Heart right ventricle (tissue), 16 donors: ENCODE data around the gene PIK3CD. TPM values are rescaled to one million over a fixed set of nuclear protein-coding genes. Genes with fewer than 3 reads are reported as not detected.

ENCODE experiments used
- ATAC-seq, 8 donors: fragments of 200-7000 bp; cut with Tn5 transposase; one replicate each; pipeline ENCODE4 v1.9.1; 2020; ENCODE audit warnings: mild to moderate bottlenecking in 8 of 8, moderate library complexity in 8 of 8, moderate number of reproducible peaks in 1 of 8
- DNase-seq, 2 donors: peaks; one replicate each; pipeline ENCODE4 v3.0.0-alpha.2; 2020
- H3K27ac ChIP-seq, 10 donors: fragments of 200-600 bp; sonication (generic) in 2 of 10; one replicate each; pipeline versions ENCODE4 v1.5.0 to v1.8.0; 2020 to 2022; ENCODE audit warnings: mild to moderate bottlenecking in 3 of 10
- H3K27me3 ChIP-seq, 7 donors: fragments of 200-600 bp; one replicate each; pipeline ENCODE4 v1.8.0; 2021 to 2022; ENCODE audit warnings: mild to moderate bottlenecking in 2 of 7
- H3K36me3 ChIP-seq, 9 donors: fragments of 200-600 bp; sonication (generic) in 1 of 9; one replicate each; pipeline versions ENCODE4 v1.5.0 to v1.8.0; 2020 to 2022; ENCODE audit warnings: mild to moderate bottlenecking in 2 of 9
- H3K4me1 ChIP-seq, 9 donors: fragments of 200-600 bp; sonication (generic) in 1 of 9; one replicate each; pipeline versions ENCODE4 v1.5.0 to v1.8.0; 2020 to 2022; ENCODE audit warnings: mild to moderate bottlenecking in 4 of 9
- H3K4me3 ChIP-seq, 10 donors: fragments of 200-600 bp; sonication (generic) in 2 of 10; one replicate each; pipeline versions ENCODE4 v1.5.0 to v1.8.0; 2020 to 2022; ENCODE audit warnings: mild to moderate bottlenecking in 7 of 10, moderate library complexity in 2 of 10
- H3K9me3 ChIP-seq, 11 donors: fragments of 200-600 bp in 10 of 11; sonication (generic) in 2 of 11; one replicate each; pipeline versions ENCODE4 v1.5.0 to v1.8.0; 2013 to 2022; ENCODE audit warnings: mild to moderate bottlenecking in 2 of 11, control low read depth in 1 of 11, moderate library complexity in 1 of 11
- WGBS, 2 donors: extraction: QIAGEN DNeasy Blood & Tissue Kit; methylation state at CpG; one replicate each; pipeline ENCODE4 v1.1.7; 2013; ENCODE audit warnings: inconsistent platforms in 1 of 2; 5-methylcytosine and 5-hydroxymethylcytosine counted together
- intact Hi-C, 10 donors: fragments of 100-400 bp; cut with DNase I; formaldehyde crosslinking; loops; one replicate each; pipeline versions ENCODE4 v1.11.1 to v1.14.2; 2022
- polyA plus RNA-seq, 2 donors: library from polyadenylated mRNA; stranded (reverse); fragments of 200-250 nt; gene quantifications; one replicate each; pipeline ENCODE4 v1.2.3, GENCODE V29; 2013
- total RNA-seq, 10 donors: library from RNA; stranded (reverse); fragmentation: NEBNext Ultra II Directional in 3 of 10; extraction: Animal tissue kit (Norgen Biotek cat#: 25700) in 3 of 10; gene quantifications; one replicate each; pipeline versions ENCODE4 v1.2.1 to v1.2.4, GENCODE V29; 2021 to 2023
- TF ChIP-seq, protein P1 (sequence below), 9 donors: fragments of 200-600 bp; sonication (generic) in 2 of 9; IDR thresholded peaks; one replicate each; pipeline versions ENCODE4 v1.5.0 to v1.8.0; 2021 to 2022; ENCODE audit warnings: antibody characterized with exemption in 9 of 9, mild to moderate bottlenecking in 5 of 9, moderate library complexity in 1 of 9
- donor health status: Arrhythmogenic right ventricular cardiomyopathy.
- donor health status: ischemic (EF 13 %, LVEDD 7.1; RV severe dilation, severe dysfunction).
- donor health status: healthy with polysubstance abuse.
- donor health status: DM: no; HTN: yes; CAD: no.
- donor health status: DM: no; HTN: no; CAD: no.
- donor health status: ischemic (EF 25% LVEDD 6.9; RV normal size, moderate dysfunction).
- donor health status: ischemic (EF 25% LVEDD 5.7; RV mildly dilated, moderate dysfunction).
- donor health status: healthy.
- donor health status: DM: yes; HTN: yes; CAD: no.
- donor health status: Ischemic cardiomyopathy.
- donor health status: ischemic (EF 35%, LVEDD 5.7; RV mildly dilated, moderate dysfunction).
- donor health status: nonischemic (EF 11% LVEDD 7.7; RV severe dilation, severe dysfunction).
- donor health status: DM: yes; HTN: yes; CAD: no.
- donor health status: PGD.
- donor health status: ischemic (EF 29% LVEDD 5.4; RV normal size, mild dysfunction).
- donor health status: nonischemic (EF 23%, LVEDD 6.1; RV moderate dilation, normal function).

PIK3CD gene
- total and polyA plus RNA-seq, 12 donors = 1.0 to 12.1 (median 2.7) TPM

DNA sequence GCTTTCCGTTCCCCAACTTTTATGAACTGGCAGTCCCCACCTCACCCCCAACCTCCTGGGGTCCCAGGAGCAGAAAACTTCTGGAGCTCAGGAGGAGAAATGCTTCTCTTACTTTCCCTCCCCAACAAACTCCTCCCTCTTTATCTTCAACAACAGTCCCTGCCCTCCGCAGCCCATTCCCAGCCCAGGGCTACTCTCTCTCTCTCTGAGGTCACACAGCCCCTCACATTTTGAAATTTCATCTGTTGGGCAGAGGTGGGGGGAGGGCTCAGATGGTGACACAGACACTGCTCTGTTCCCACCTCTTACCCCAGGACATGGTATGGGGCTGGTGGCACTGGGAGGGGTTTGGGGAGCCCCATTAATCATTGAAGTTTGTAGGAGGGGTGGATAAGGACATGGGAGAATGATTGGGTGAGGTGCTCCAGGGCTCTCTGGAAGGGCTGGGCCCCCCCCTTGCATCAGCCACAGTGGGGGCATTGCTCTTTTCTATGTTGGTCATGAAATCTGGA is 6.0 kb downstream of the PIK3CD start:
- Histone ChIP-seq H3K4me1 (peaks cover 0 to 62% (median 4%) of the 10 kb centered on the region in 9 donors), H3K27ac (no peak overlapping the region), H3K9me3 (no peaks in the 10 kb centered on the region), H3K27me3 (peaks cover 0 to 28% (median 11%) of the 10 kb centered on the region in 7 donors), H3K36me3 (peaks cover 0 to 12% (median 0%) of the 10 kb centered on the region in 9 donors), H3K4me3 (no peak overlapping the region)
- intact Hi-C loops = no loop called here
- 35 to 52% methylated on average over 2 of the region's 2 CpGs for WGBS, 2 donors
- TF ChIP-seq, protein P1, sequence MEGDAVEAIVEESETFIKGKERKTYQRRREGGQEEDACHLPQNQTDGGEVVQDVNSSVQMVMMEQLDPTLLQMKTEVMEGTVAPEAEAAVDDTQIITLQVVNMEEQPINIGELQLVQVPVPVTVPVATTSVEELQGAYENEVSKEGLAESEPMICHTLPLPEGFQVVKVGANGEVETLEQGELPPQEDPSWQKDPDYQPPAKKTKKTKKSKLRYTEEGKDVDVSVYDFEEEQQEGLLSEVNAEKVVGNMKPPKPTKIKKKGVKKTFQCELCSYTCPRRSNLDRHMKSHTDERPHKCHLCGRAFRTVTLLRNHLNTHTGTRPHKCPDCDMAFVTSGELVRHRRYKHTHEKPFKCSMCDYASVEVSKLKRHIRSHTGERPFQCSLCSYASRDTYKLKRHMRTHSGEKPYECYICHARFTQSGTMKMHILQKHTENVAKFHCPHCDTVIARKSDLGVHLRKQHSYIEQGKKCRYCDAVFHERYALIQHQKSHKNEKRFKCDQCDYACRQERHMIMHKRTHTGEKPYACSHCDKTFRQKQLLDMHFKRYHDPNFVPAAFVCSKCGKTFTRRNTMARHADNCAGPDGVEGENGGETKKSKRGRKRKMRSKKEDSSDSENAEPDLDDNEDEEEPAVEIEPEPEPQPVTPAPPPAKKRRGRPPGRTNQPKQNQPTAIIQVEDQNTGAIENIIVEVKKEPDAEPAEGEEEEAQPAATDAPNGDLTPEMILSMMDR (IDR thresholded peaks at IDR 0.05) = no peak
- ATAC-seq (no peak), DNase-seq (no peak)

DNA sequence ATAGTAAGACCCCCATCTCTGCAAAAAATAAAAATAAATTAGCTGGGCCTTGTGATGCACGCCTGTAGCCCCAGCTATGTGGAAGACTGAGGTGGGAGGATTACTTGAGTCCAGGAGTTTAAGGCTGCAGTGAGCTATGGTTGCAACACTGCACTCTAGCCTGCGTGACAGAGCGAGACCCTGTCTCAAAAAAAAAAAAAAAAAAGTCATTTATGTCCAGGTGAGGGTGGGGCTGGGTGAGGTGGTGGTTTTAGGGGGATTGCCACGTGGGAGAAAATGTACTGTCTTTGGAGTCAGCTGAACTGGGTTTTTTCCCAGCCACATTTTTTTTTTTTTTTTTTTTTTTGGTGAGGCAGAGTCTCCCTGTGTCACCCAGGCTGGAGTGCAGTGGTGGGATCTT is 6.7 kb downstream of the PIK3CD start:
- Histone ChIP-seq H3K36me3 (peaks cover 0 to 12% (median 0%) of the 10 kb centered on the region in 9 donors), H3K4me3 (no peak overlapping the region), H3K9me3 (no peaks in the 10 kb centered on the region), H3K27ac (no peak overlapping the region), H3K4me1 (peaks cover 0 to 59% (median 0%) of the 10 kb centered on the region in 9 donors), H3K27me3 (peaks cover 0 to 22% (median 6%) of the 10 kb centered on the region in 7 donors)
- DNase-seq (no peak), ATAC-seq (no peak)
- WGBS, 2 donors = 71 to 81% methylated on average over 4 of the region's 4 CpGs
- intact Hi-C loops = no loop called here
- TF ChIP-seq, protein P1 (IDR thresholded peaks at IDR 0.05) = no peak

DNA sequence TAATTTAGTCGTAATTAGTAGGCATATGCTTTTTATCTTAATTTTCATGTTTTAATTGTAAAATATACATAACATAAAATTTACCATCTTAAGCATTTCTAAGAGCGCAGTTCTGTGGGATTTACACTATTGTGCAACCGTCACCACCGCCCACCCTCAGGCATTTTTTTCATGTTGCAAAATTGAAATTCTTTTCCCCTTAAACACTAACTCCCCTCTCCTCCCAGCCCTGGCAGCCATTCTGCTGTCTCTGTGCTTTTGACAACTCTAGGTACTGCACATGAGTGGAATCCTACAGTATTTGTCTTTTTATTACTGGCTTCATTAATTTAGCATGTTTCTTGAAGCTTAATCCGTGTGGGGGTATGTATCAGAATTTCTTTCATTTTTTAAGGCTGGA is 7.8 kb downstream of the PIK3CD start:
- H3K27me3 ChIP-seq = peaks cover 0 to 16% (median 3%) of the 10 kb centered on the region in 7 donors
- WGBS, 2 donors = 65 to 69% methylated on average over 5 of the region's 5 CpGs
- H3K4me3 ChIP-seq = no peak overlapping the region
- H3K36me3 ChIP-seq = peaks cover 0 to 13% (median 0%) of the 10 kb centered on the region in 9 donors
- ATAC-seq (no peak), DNase-seq (no peak)
- H3K4me1 ChIP-seq = peaks cover 0 to 51% (median 0%) of the 10 kb centered on the region in 9 donors
- H3K9me3 ChIP-seq = no peaks in the 10 kb centered on the region
- intact Hi-C loops = no loop called here
- TF ChIP-seq, protein P1 (IDR thresholded peaks at IDR 0.05) = no peak
- H3K27ac ChIP-seq = no peak overlapping the region

DNA sequence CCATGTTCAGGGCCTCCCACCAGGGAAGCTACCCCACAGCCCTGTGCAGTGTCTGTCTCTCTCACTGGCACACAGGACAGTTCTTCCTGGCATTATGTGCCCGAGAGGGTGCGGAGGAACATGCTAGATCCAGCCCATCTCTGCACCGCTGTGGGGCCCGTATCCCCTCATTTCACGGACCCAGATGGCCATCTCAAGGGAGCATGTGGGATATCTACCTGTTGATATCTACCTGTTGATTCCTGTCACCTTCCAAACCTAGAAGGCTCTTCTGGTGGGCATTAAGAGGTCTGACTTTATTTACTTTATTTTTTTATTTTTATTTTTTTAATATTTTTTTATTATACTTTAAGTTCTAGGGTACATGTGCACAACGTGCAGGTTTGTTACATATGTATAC is 11.7 kb downstream of the PIK3CD start:
- 87 to 94% methylated on average over 6 of the region's 6 CpGs for WGBS, 2 donors
- peaks cover 0 to 34% (median 10%) of the 10 kb centered on the region in 7 donors for H3K27me3 ChIP-seq

More for the DNA sequence above, 11.7 kb downstream of the PIK3CD start:
- TF ChIP-seq, protein P1 (IDR thresholded peaks at IDR 0.05) = no peak
- intact Hi-C loops = no loop called here
- ATAC-seq (no peak), DNase-seq (no peak)
- Histone ChIP-seq H3K4me3 (no peak overlapping the region), H3K9me3 (no peaks in the 10 kb centered on the region), H3K4me1 (peaks cover 0 to 22% (median 0%) of the 10 kb centered on the region in 9 donors), H3K27ac (no peak overlapping the region), H3K36me3 (peaks cover 0 to 24% (median 0%) of the 10 kb centered on the region in 9 donors)
